B cell (primary cell): ENCODE measurements around the gene KLHL1. TPM values are rescaled to one million over a fixed set of nuclear protein-coding genes. Genes with fewer than 3 reads are reported as not detected.

Experiments
- ATAC-seq: fragments of 200-7000 bp; cut with Tn5 transposase; one replicate; pipeline ENCODE4 v1.10.0; 2021; ENCODE audit warnings: low read depth, mild to moderate bottlenecking, moderate number of reproducible peaks, moderate library complexity
- CTCF ChIA-PET: fragments of 350-600 bp; sonication (Branson Sonifier 250); formaldehyde crosslinking; loops from one replicate; lab custom pipeline; 2021; ENCODE audit warnings: antibody characterized with exemption, inconsistent platforms; lab: Charles Lee
- POLR2A ChIA-PET: fragments of 350-600 bp; sonication (Branson Sonifier 250); formaldehyde crosslinking; loops from one replicate; lab custom pipeline; 2021; ENCODE audit warnings: antibody characterized with exemption; lab: Charles Lee
- DNase-seq: peaks from one replicate; pipeline ENCODE4 v3.0.0; 2013
- H2AFZ ChIP-seq: 2 replicates; pipeline ENCODE4 v1.6.1; 2012; ENCODE audit warnings: mild to moderate bottlenecking, low read depth, low read length; ENCODE audit not compliant: insufficient read depth, poor library complexity, severe bottlenecking
- H3K27ac ChIP-seq, 2 donors: 1 replicate in 1 of 2; 2 replicates in 1 of 2; pipeline ENCODE4 v1.5.1; 2012 to 2013; ENCODE audit warnings: low read length in 2 of 2, mild to moderate bottlenecking in 2 of 2, moderate library complexity in 1 of 2
- H3K27me3 ChIP-seq, 4 experiments: fragments of 200-600 bp in 1 of 4; sonication (generic) in 1 of 4; replicated peaks in 1 of 4; 1 replicate in 2 of 4; 2 replicates in 2 of 4; pipeline versions ENCODE4 v1.6.1 to v1.7.0; 2013 to 2016; ENCODE audit warnings: low read length in 3 of 4, mild to moderate bottlenecking in 2 of 4, mixed read lengths in 1 of 4, moderate library complexity in 1 of 4; ENCODE audit not compliant: insufficient read depth in 4 of 4, control insufficient read depth in 3 of 4; ENCODE audit errors: control extremely low read depth in 1 of 4
- H3K36me3 ChIP-seq, 2 experiments: replicated peaks in 1 of 2; 1 replicate in 1 of 2; 2 replicates in 1 of 2; pipeline versions ENCODE4 v1.6.1 to v1.7.1; 2013; ENCODE audit warnings: low read length in 1 of 2; ENCODE audit not compliant: insufficient read depth in 2 of 2, control insufficient read depth in 1 of 2; ENCODE audit errors: control extremely low read depth in 1 of 2, extremely low read depth in 1 of 2
- H3K4me1 ChIP-seq, 2 donors: fragments of 200-600 bp in 1 of 2; sonication (generic) in 1 of 2; 1 replicate in 1 of 2; 2 replicates in 1 of 2; pipeline versions ENCODE4 v1.5.1 to v1.6.1; 2013 to 2017; ENCODE audit warnings: low read length in 2 of 2; ENCODE audit not compliant: control insufficient read depth in 2 of 2, insufficient read depth in 2 of 2
- H3K4me2 ChIP-seq: replicated peaks from 2 replicates; pipeline ENCODE3; 2012; ENCODE audit warnings: mild to moderate bottlenecking, low read depth, low read length; ENCODE audit not compliant: poor library complexity, severe bottlenecking
- H3K4me3 ChIP-seq, 5 experiments: fragments of 200-600 bp in 1 of 5; sonication (generic) in 1 of 5; 1 replicate in 3 of 5; 2 replicates in 2 of 5; pipeline versions ENCODE4 v1.5.1 to v1.7.0; 2011 to 2016; ENCODE audit warnings: low read length in 4 of 5, mild to moderate bottlenecking in 4 of 5, low read depth in 2 of 5, control low read depth in 1 of 5, moderate library complexity in 1 of 5; ENCODE audit not compliant: insufficient read depth in 1 of 5; ENCODE audit errors: control extremely low read depth in 1 of 5, extremely low read depth in 1 of 5
- H3K79me2 ChIP-seq: fragments of 200-600 bp; sonication (generic); one replicate; pipeline ENCODE4 v1.6.0; 2016; ENCODE audit warnings: low read length; ENCODE audit not compliant: control insufficient read depth, insufficient read depth
- H3K9ac ChIP-seq: fragments of 200-600 bp; sonication (generic); 2 replicates; pipeline ENCODE4 v1.6.1; 2017; ENCODE audit warnings: mild to moderate bottlenecking, low read length, moderate library complexity
- H3K9me3 ChIP-seq, 3 donors: one replicate each; pipeline versions ENCODE4 v1.6.1 to v1.7.1; 2013; ENCODE audit warnings: low read length in 2 of 3; ENCODE audit not compliant: control insufficient read depth in 2 of 3, insufficient read depth in 1 of 3; ENCODE audit errors: control extremely low read depth in 1 of 3
- H4K20me1 ChIP-seq: 2 replicates; pipeline ENCODE4 v1.6.0; 2012; ENCODE audit warnings: mild to moderate bottlenecking, low read length; ENCODE audit not compliant: insufficient read depth, control insufficient read depth, poor library complexity, severe bottlenecking
- H3K27ac Mint-ChIP-seq: one replicate; pipeline ENCODE4 v1.8.0; 2021; ENCODE audit warnings: mixed read lengths
- H3K27me3 Mint-ChIP-seq: one replicate; pipeline ENCODE4 v1.8.0; 2021; ENCODE audit warnings: mixed read lengths
- H3K4me1 Mint-ChIP-seq: one replicate; pipeline ENCODE4 v1.8.0; 2021; ENCODE audit warnings: mixed read lengths
- H3K4me3 Mint-ChIP-seq: one replicate; pipeline ENCODE4 v1.8.0; 2021; ENCODE audit warnings: mixed read lengths
- H3K9me3 Mint-ChIP-seq: one replicate; pipeline ENCODE4 v1.8.0; 2022; ENCODE audit warnings: mixed read lengths; ENCODE audit not compliant: insufficient read depth
- EZH2 ChIP-seq: IDR thresholded peaks from 2 replicates; pipeline ENCODE4 v1.6.1; 2012; ENCODE audit warnings: borderline replicate concordance, low read depth, mild to moderate bottlenecking, moderate library complexity, low read length; ENCODE audit not compliant: insufficient read depth, poor library complexity, severe bottlenecking
- WGBS: methylation state at CpG from one replicate; pipeline ENCODE4 v1.1.5; 2013; ENCODE audit warnings: missing lambda C conversion rate; ENCODE audit not compliant: insufficient coverage; 5-methylcytosine and 5-hydroxymethylcytosine counted together
- intact Hi-C: fragments of 100-400 bp; cut with micrococcal nuclease; formaldehyde crosslinking; loops from one replicate; pipeline ENCODE4 v1.10.0; 2022
- polyA plus RNA-seq: library from polyadenylated mRNA; depleted of rRNA; stranded (reverse); fragments of >200 nt; gene quantifications from 2 replicates; pipeline ENCODE4 v1.2.3, GENCODE V29; 2012
- total RNA-seq, 2 donors: library from RNA; stranded (reverse); fragments of 120-200 nt in 1 of 2; gene quantifications; 1 replicate in 1 of 2; 2 replicates in 1 of 2; pipeline versions ENCODE4 v1.2.3 to v1.2.4, GENCODE V29; 2013 to 2022
- TF ChIP-seq, protein P1 (sequence below): fragments of 200-600 bp; IDR thresholded peaks from one replicate; pipeline ENCODE4 v1.8.0; 2022; ENCODE audit warnings: antibody characterized with exemption, mild to moderate bottlenecking

The KLHL1 gene
- total and polyA plus RNA-seq, 2 donors (not counting 1 experiment from before 2014, with no cell fraction given) = not detected

DNA sequence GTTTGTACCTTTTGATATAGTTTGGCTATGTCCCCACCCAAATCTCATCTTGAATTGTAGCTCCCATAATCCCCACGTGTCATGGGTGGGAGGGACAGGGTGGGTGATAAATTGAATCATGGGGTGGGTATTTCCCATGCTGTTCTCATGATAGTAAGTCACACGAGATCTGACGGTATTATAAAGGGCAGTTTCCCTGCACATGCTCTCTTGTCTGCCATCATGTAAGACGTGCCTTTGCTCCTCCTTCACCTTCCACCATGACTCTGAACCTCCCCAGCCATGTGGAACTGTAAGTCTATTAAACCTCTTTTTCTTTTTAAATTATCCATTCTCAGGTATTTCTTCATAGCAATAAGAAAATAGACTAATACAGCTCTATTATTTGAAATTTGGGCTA lies 331.3 kb downstream of the KLHL1 start:
- no peaks in the 10 kb centered on the region for H3K9me3 Mint-ChIP-seq
- Histone ChIP-seq H3K27me3 (no peaks in the 10 kb centered on the region), H4K20me1 (no peaks in the 10 kb centered on the region), H3K9ac (no peak overlapping the region), H3K79me2 (no peaks in the 10 kb centered on the region), H3K36me3 (no peaks in the 10 kb centered on the region), H3K27ac (no peak overlapping the region), H3K4me2 (no peak overlapping the region), H3K4me3 (no peak overlapping the region), H3K9me3 (no peaks in the 10 kb centered on the region), H2AFZ (no peak overlapping the region), H3K4me1 (no peaks in the 10 kb centered on the region)
- ChIA-PET CTCF (no interaction called here), POLR2A (no interaction called here)
- no peaks in the 10 kb centered on the region for H3K27me3 Mint-ChIP-seq
- DNase-seq = no peak
- intact Hi-C loops = no loop called here
- H3K4me1 Mint-ChIP-seq = no peaks in the 10 kb centered on the region
- H3K4me3 Mint-ChIP-seq = no peak overlapping the region
- TF ChIP-seq, protein P1, sequence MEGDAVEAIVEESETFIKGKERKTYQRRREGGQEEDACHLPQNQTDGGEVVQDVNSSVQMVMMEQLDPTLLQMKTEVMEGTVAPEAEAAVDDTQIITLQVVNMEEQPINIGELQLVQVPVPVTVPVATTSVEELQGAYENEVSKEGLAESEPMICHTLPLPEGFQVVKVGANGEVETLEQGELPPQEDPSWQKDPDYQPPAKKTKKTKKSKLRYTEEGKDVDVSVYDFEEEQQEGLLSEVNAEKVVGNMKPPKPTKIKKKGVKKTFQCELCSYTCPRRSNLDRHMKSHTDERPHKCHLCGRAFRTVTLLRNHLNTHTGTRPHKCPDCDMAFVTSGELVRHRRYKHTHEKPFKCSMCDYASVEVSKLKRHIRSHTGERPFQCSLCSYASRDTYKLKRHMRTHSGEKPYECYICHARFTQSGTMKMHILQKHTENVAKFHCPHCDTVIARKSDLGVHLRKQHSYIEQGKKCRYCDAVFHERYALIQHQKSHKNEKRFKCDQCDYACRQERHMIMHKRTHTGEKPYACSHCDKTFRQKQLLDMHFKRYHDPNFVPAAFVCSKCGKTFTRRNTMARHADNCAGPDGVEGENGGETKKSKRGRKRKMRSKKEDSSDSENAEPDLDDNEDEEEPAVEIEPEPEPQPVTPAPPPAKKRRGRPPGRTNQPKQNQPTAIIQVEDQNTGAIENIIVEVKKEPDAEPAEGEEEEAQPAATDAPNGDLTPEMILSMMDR = no peak
- TF ChIP-seq EZH2 = no peak
- no peak for ATAC-seq
- H3K27ac Mint-ChIP-seq = no peak overlapping the region
- WGBS = 89% methylated on average over 3 of the region's 4 CpGs

DNA sequence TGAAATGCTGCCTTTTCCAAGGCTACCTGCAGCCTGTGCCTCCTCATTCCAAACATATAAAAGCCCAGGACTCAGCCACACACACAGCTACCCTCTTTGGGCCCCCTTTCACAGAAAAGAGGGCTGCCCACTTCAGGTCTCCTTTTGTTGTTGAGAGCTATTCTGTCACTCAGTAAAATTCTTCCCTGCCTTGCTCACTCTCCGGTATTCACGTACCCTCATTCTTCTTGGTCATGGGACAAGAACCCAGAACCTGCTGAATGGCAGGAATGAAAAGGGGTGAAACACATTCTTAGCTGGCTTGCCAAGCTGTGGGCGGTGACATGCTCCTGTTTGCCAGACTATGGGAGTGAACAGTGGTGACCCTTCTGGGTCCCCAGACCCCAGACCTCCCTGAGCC lies 338.6 kb downstream of the KLHL1 start:
- no peaks in the 10 kb centered on the region for H4K20me1 ChIP-seq
- H3K9ac ChIP-seq = no peak overlapping the region
- no peak overlapping the region for H2AFZ ChIP-seq
- no peak overlapping the region for H3K27ac ChIP-seq
- no peaks in the 10 kb centered on the region for H3K79me2 ChIP-seq
- intact Hi-C loops = no loop called here
- no peaks in the 10 kb centered on the region for H3K36me3 ChIP-seq
- no peaks in the 10 kb centered on the region for H3K27me3 Mint-ChIP-seq
- ChIA-PET POLR2A (no interaction called here), CTCF (no interaction called here)
- no peak for ATAC-seq
- peaks cover 2% of the 10 kb centered on the region for H3K9me3 Mint-ChIP-seq
- H3K4me3 Mint-ChIP-seq = no peak overlapping the region
- no peaks in the 10 kb centered on the region for H3K4me1 ChIP-seq
- no peak for TF ChIP-seq EZH2
- TF ChIP-seq, protein P1 = no peak
- 100% methylated on average over 3 of the region's 3 CpGs for WGBS
- H3K27ac Mint-ChIP-seq = no peak overlapping the region
- no peak for DNase-seq
- peaks cover 2 to 11% (median 3%) of the 10 kb centered on the region in 3 donors for H3K9me3 ChIP-seq
- H3K4me2 ChIP-seq = no peak overlapping the region
- no peaks in the 10 kb centered on the region for H3K27me3 ChIP-seq
- H3K4me3 ChIP-seq = no peak overlapping the region
- H3K4me1 Mint-ChIP-seq = no peaks in the 10 kb centered on the region
